ENCODE measurements around the gene NTN1. TPM values are rescaled to one million over a fixed set of nuclear protein-coding genes. Genes with fewer than 3 reads are reported as not detected.
"Not testable (repeated sequence)": the region's sequence is repeated elsewhere in the genome, so short reads cannot be mapped to it uniquely, and the experiment has no call there.

The NTN1 gene
- polyA plus RNA-seq, 3 donors = 0.03 to 0.04 TPM; not detected in 1

GRCh38 chr17:8981443-8981842 lies 39.9 kb upstream of the NTN1 start:
- Histone ChIP-seq H3K9ac (ENCODE audit: insufficient read depth, low read length, poor library complexity, severe bottlenecking) (no peak overlapping the region), H3K4me1 (ENCODE audit: control insufficient read depth in 1 of 2, insufficient read depth in 2 of 2, low read length in 2 of 2) (peaks cover 18 to 21% of the 10 kb centered on the region in 2 donors), H4K20me1 (ENCODE audit: insufficient read depth, low read length) (no peaks in the 10 kb centered on the region), H2AFZ (ENCODE audit: insufficient read depth, low read depth, low read length, poor library complexity, severe bottlenecking) (no peak overlapping the region), H3K4me2 (replicated peaks; ENCODE audit: extremely low read depth, low read length, poor library complexity, severe bottlenecking) (no peak overlapping the region), H3K27me3 (ENCODE audit: control insufficient read depth in 2 of 2, insufficient read depth in 2 of 2, low read length in 2 of 2) (no peaks in the 10 kb centered on the region), H3K4me3 (replicated peaks in 1 of 3; ENCODE audit: low read depth in 2 of 3, low read length in 3 of 3) (no peak overlapping the region), H3K36me3 (replicated peaks in 1 of 2; ENCODE audit: control insufficient read depth in 1 of 2, insufficient read depth in 2 of 2, low read length in 2 of 2) (no peaks in the 10 kb centered on the region), H3K79me2 (ENCODE audit: insufficient read depth, low read length) (no peaks in the 10 kb centered on the region), H3K9me3 (replicated peaks in 1 of 2; ENCODE audit: control insufficient read depth in 1 of 2, insufficient read depth in 1 of 2, low read length in 2 of 2) (no peaks in the 10 kb centered on the region), H3K27ac (ENCODE audit: low read depth in 1 of 2, low read length in 2 of 2) (no peak overlapping the region)
- no peak overlapping the region for H3K4me3 Mint-ChIP-seq
- H3K4me1 Mint-ChIP-seq = peaks cover 19% of the 10 kb centered on the region
- peaks cover 0 to 2% (median 0%) of the 10 kb centered on the region in 7 donors for H3K9me3 Mint-ChIP-seq
- no peak overlapping the region for H3K27ac Mint-ChIP-seq
- H3K36me3 Mint-ChIP-seq = no peaks in the 10 kb centered on the region
- 100% methylated on average over 1 of the region's 2 CpGs for WGBS (ENCODE audit: insufficient coverage)
- no peak for TF ChIP-seq CTCF (IDR thresholded peaks at IDR 0.05)
- intact Hi-C loops (cut with micrococcal nuclease) = no loop called here
- no peak for DNase-seq
- peaks cover 0 to 7% (median 0%) of the 10 kb centered on the region in 3 donors for H3K27me3 Mint-ChIP-seq (ENCODE audit: low read depth in 3 of 3)

- H3K4me1 ChIP-seq (ENCODE audit: control insufficient read depth in 1 of 2, insufficient read depth in 2 of 2, low read length in 2 of 2) = peaks cover 18 to 21% of the 10 kb centered on the region in 2 donors
- H3K27me3 Mint-ChIP-seq (ENCODE audit: low read depth in 3 of 3); H3K27ac ChIP-seq (ENCODE audit: low read depth in 1 of 2, low read length in 2 of 2); H3K9me3 ChIP-seq (replicated peaks in 1 of 2; ENCODE audit: control insufficient read depth in 1 of 2, insufficient read depth in 1 of 2, low read length in 2 of 2); DNase-seq; intact Hi-C loops (cut with micrococcal nuclease); H3K4me3 ChIP-seq (replicated peaks in 1 of 3; ENCODE audit: low read depth in 2 of 3, low read length in 3 of 3); H3K79me2 ChIP-seq (ENCODE audit: insufficient read depth, low read length); H3K9me3 Mint-ChIP-seq; H3K36me3 ChIP-seq (replicated peaks in 1 of 2; ENCODE audit: control insufficient read depth in 1 of 2, insufficient read depth in 2 of 2, low read length in 2 of 2); H2AFZ ChIP-seq (ENCODE audit: insufficient read depth, low read depth, low read length, poor library complexity, severe bottlenecking); H3K9ac ChIP-seq (ENCODE audit: insufficient read depth, low read length, poor library complexity, severe bottlenecking); H3K27ac Mint-ChIP-seq; H4K20me1 ChIP-seq (ENCODE audit: insufficient read depth, low read length); H3K4me2 ChIP-seq (replicated peaks; ENCODE audit: extremely low read depth, low read length, poor library complexity, severe bottlenecking); H3K4me3 Mint-ChIP-seq; H3K27me3 ChIP-seq (ENCODE audit: control insufficient read depth in 2 of 2, insufficient read depth in 2 of 2, low read length in 2 of 2); H3K36me3 Mint-ChIP-seq: not testable (repeated sequence)
- H3K4me1 Mint-ChIP-seq = peaks cover 19% of the 10 kb centered on the region
- 100% methylated on average over 3 of the region's 5 CpGs for WGBS (ENCODE audit: insufficient coverage)
Measured at GRCh38 chr17:8984225-8984624, 37.1 kb upstream of the NTN1 start.
